H1 (cell line): ENCODE measurements around the gene CADM2.

Source experiments
- CTCF ChIP-seq, 3 experiments: IDR thresholded peaks; 1 replicate in 2 of 3; 2 replicates in 1 of 3; pipeline versions ENCODE4 v1.5.1 to v1.6.1; 2011; ENCODE audit warnings: low read length in 3 of 3, mild to moderate bottlenecking in 3 of 3, inconsistent platforms in 2 of 3, low read depth in 1 of 3, moderate library complexity in 1 of 3; ENCODE audit not compliant: insufficient read depth in 1 of 3; ENCODE audit errors: control extremely low read depth in 1 of 3
- POLR2A ChIP-seq, 2 experiments: IDR thresholded peaks; 1 replicate in 1 of 2; 2 replicates in 1 of 2; pipeline ENCODE4 v1.6.1; 2011; ENCODE audit warnings: low read depth in 2 of 2, low read length in 2 of 2, mild to moderate bottlenecking in 2 of 2; ENCODE audit errors: control extremely low read depth in 1 of 2
- POLR2AphosphoS5 ChIP-seq: IDR thresholded peaks from 2 replicates; pipeline ENCODE4 v1.6.1; 2011; ENCODE audit warnings: low read depth, low read length
- YY1 ChIP-seq: IDR thresholded peaks from 2 replicates; pipeline ENCODE4 v1.6.1; 2011; ENCODE audit warnings: low read depth, mild to moderate bottlenecking, low read length

GRCh38 chr3:85081191-85081906 is 122.6 kb downstream of the CADM2 start:
- no peak for TF ChIP-seq POLR2AphosphoS5
- TF ChIP-seq POLR2A (IDR thresholded peaks at IDR 0.05; ENCODE audit: control extremely low read depth in 1 of 2, low read depth in 2 of 2, low read length in 2 of 2), result no peak
- TF ChIP-seq CTCF (IDR thresholded peaks at IDR 0.05; ENCODE audit: control extremely low read depth in 1 of 3, insufficient read depth in 1 of 3, low read depth in 1 of 3, low read length in 3 of 3), result no peak
- TF ChIP-seq YY1, result no peak
